Measurements from ENCODE around the gene LRRN2. TPM values are rescaled to one million over a fixed set of nuclear protein-coding genes. Genes with fewer than 3 reads are reported as not detected.

The LRRN2 gene
- total and polyA plus RNA-seq, 2 of the 8 experiments (the other 6 are each of a cell fraction or from before 2014, with no cell fraction given): 1.8 to 2.3 TPM

DNA sequence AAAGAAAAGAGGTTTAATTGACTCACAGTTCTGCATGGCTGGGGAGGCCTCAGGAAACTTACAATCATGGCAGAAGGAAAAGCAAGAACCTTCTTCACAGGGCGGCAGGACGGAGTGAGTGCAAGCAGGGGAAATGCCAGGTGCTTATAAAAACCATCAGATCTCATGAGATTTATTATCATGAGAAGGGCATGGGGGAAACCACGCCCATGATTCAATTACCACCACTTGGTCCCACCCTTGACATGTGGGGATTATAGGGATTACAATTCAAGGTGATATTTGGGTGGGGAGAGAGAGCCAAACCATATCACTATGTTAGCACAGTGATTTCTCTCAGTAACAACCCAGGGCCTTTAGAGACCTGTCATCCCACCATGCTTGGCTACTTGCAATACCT is 39.9 kb downstream of the LRRN2 start:
- Histone ChIP-seq H2BK120ac (replicated peaks; ENCODE audit: low read depth, low read length) (no peak overlapping the region), H3K4me1 (replicated peaks in 1 of 4; ENCODE audit: control insufficient read depth in 3 of 4, insufficient read depth in 4 of 4, low read length in 3 of 4) (peaks cover 0 to 7% (median 1%) of the 10 kb centered on the region in 4 experiments; a peak in 4 of 7 replicates), H3K56ac (replicated peaks; ENCODE audit: insufficient read length, low read depth, low read length) (no peak overlapping the region), H4K91ac (replicated peaks; ENCODE audit: insufficient read length, low read length) (no peak overlapping the region), H4K5ac (ENCODE audit: insufficient read length, low read depth, low read length) (no peak overlapping the region), H3K4ac (replicated peaks; ENCODE audit: insufficient read length, low read depth, low read length) (no peak overlapping the region), H3K23ac (ENCODE audit: insufficient read length) (no peak overlapping the region), H3K27me3 (replicated peaks in 1 of 4; ENCODE audit: control insufficient read depth in 3 of 4, extremely low read depth in 1 of 4, insufficient read depth in 3 of 4, low read length in 3 of 4) (no peaks in the 10 kb centered on the region; a peak in 2 of 7 replicates), H2AK5ac (ENCODE audit: low read depth, low read length) (no peak overlapping the region), H2BK15ac (ENCODE audit: low read length) (no peak overlapping the region), H3K14ac (ENCODE audit: insufficient read length) (no peak overlapping the region), H3K36me3 (ENCODE audit: control insufficient read depth in 2 of 4, insufficient read depth in 4 of 4, low read length in 3 of 4) (no peaks in the 10 kb centered on the region), H3K9me3 (ENCODE audit: insufficient read depth in 2 of 2, low read depth in 1 of 2, low read length in 1 of 2) (no peaks in the 10 kb centered on the region), H3K9ac (replicated peaks in 1 of 4; ENCODE audit: extremely low read depth in 1 of 4, low read depth in 3 of 4, low read length in 3 of 4) (no peak overlapping the region), H2BK20ac (ENCODE audit: low read length) (no peak overlapping the region), H3K79me1 (ENCODE audit: low read depth, low read length) (no peaks in the 10 kb centered on the region), H2BK5ac (ENCODE audit: low read depth, low read length) (no peak overlapping the region), H3K4me3 (ENCODE audit: extremely low read depth in 1 of 4, insufficient read depth in 2 of 4, low read depth in 3 of 4, low read length in 4 of 4) (no peak overlapping the region), H3K23me2 (ENCODE audit: low read depth, low read length) (no peaks in the 10 kb centered on the region), H3K4me2 (ENCODE audit: insufficient read depth in 1 of 2, low read depth in 2 of 2, low read length in 2 of 2) (no peak overlapping the region), H2BK12ac (ENCODE audit: low read depth, low read length) (no peak overlapping the region), H2AFZ (ENCODE audit: low read length) (no peak overlapping the region), H3K27ac (ENCODE audit: low read depth, low read length) (no peak overlapping the region), H3K79me2 (ENCODE audit: control insufficient read depth in 1 of 2, insufficient read depth in 2 of 2, low read length in 2 of 2) (no peaks in the 10 kb centered on the region), H3K18ac (ENCODE audit: extremely low read depth, low read length) (no peak overlapping the region), H4K8ac (ENCODE audit: extremely low read depth, insufficient read depth, low read length) (no peak overlapping the region), H4K20me1 (replicated peaks in 1 of 2; ENCODE audit: control insufficient read depth in 1 of 2, insufficient read depth in 2 of 2, low read length in 2 of 2) (no peaks in the 10 kb centered on the region)
- ChIA-PET CTCF (ENCODE audit: partially characterized antibody) (interaction anchor here (1.5 to 2.0 kb wide), 2 partner anchors 31 to 40 kb away, joined by 3 to 6 read pairs; partner anchors contain the start of gene LRRN2), POLR2A (ENCODE audit: partially characterized antibody) (no interaction called here)
- DNase-seq (ENCODE audit: low read depth in 1 of 2, low spot score in 2 of 2): no peak
- TF ChIP-seq BCL11A (IDR thresholded peaks at IDR 0.05; ENCODE audit: low read depth in 2 of 2, low read length in 2 of 2) (no peak), SIX5 (IDR thresholded peaks at IDR 0.05; ENCODE audit: low read depth, low read length) (no peak), ASH2L (IDR thresholded peaks at IDR 0.05; ENCODE audit: low read length) (no peak), SAP30 (IDR thresholded peaks at IDR 0.05; ENCODE audit: insufficient read depth, insufficient replicate concordance, low read length) (no peak), POU5F1 (IDR thresholded peaks at IDR 0.05; ENCODE audit: low read depth, low read length) (no peak), TCF12 (IDR thresholded peaks at IDR 0.05; ENCODE audit: low read depth, low read length) (no peak), SIRT6 (IDR thresholded peaks at IDR 0.05; ENCODE audit: low read length) (no peak), SRF (IDR thresholded peaks at IDR 0.05; ENCODE audit: low read depth, low read length) (no peak), TBP (IDR thresholded peaks at IDR 0.05; ENCODE audit: low read depth, low read length) (no peak), BRCA1 (IDR thresholded peaks at IDR 0.05; ENCODE audit: low read depth, low read length) (no peak), RBBP5 (IDR thresholded peaks at IDR 0.05; ENCODE audit: borderline replicate concordance, low read depth, low read length) (no peak), ZNF274 (IDR thresholded peaks at IDR 0.05; ENCODE audit: borderline replicate concordance, extremely low read depth, low read length) (no peak)
- TF ChIP-seq, protein P1, sequence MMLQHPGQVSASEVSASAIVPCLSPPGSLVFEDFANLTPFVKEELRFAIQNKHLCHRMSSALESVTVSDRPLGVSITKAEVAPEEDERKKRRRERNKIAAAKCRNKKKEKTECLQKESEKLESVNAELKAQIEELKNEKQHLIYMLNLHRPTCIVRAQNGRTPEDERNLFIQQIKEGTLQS (IDR thresholded peaks at IDR 0.05; ENCODE audit: insufficient read depth, low read depth, low read length): no peak
- FAIRE-seq: no peak
- WGBS, 2 experiments (ENCODE audit: extremely low coverage in 1 of 2, insufficient coverage in 1 of 2, insufficient read length in 1 of 2, insufficient replicate concordance in 2 of 2, low coverage in 1 of 2, low lambda C conversion rate in 2 of 2, missing lambda C conversion rate in 1 of 2): 90% methylated on average over 3 of the region's 3 CpGs; no CpG with 5 or more reads in 1 of the 2 experiments
